CD14-positive monocyte (primary cell): ENCODE data around the gene FMO3. TPM values are rescaled to one million over a fixed set of nuclear protein-coding genes. Genes with fewer than 3 reads are reported as not detected.

Source experiments
- DNase-seq, 3 donors: peaks; one replicate each; pipeline ENCODE4 v3.0.0-alpha.2; 2011 to 2022
- H2AFZ ChIP-seq: 2 replicates; pipeline ENCODE4 v1.6.0; 2012; ENCODE audit warnings: mild to moderate bottlenecking, low read depth, low read length, inconsistent platforms; ENCODE audit not compliant: insufficient read depth, poor library complexity, severe bottlenecking
- H3K27ac ChIP-seq, 2 donors: 1 replicate in 1 of 2; 2 replicates in 1 of 2; pipeline ENCODE4 v1.5.1; 2012 to 2013; ENCODE audit warnings: low read length in 2 of 2, control low read depth in 1 of 2, inconsistent platforms in 1 of 2, low read depth in 1 of 2, mild to moderate bottlenecking in 1 of 2
- H3K27me3 ChIP-seq, 2 donors: one replicate each; pipeline versions ENCODE4 v1.6.0 to v1.6.1; 2011 to 2013; ENCODE audit warnings: low read length in 2 of 2; ENCODE audit not compliant: control insufficient read depth in 2 of 2, insufficient read depth in 2 of 2
- H3K36me3 ChIP-seq, 2 donors: replicated peaks in 1 of 2; 1 replicate in 1 of 2; 2 replicates in 1 of 2; pipeline versions ENCODE4 v1.5.1 to v1.6.1; 2012 to 2013; ENCODE audit warnings: low read length in 2 of 2, control low read depth in 1 of 2, inconsistent platforms in 1 of 2, mild to moderate bottlenecking in 1 of 2; ENCODE audit not compliant: insufficient read depth in 2 of 2, control insufficient read depth in 1 of 2
- H3K4me1 ChIP-seq, 2 donors: 1 replicate in 1 of 2; 2 replicates in 1 of 2; pipeline versions ENCODE4 v1.5.1 to v1.6.1; 2012 to 2013; ENCODE audit warnings: low read length in 2 of 2, control low read depth in 1 of 2, inconsistent platforms in 1 of 2, mild to moderate bottlenecking in 1 of 2, moderate library complexity in 1 of 2; ENCODE audit not compliant: insufficient read depth in 2 of 2, control insufficient read depth in 1 of 2
- H3K4me2 ChIP-seq: replicated peaks from 2 replicates; pipeline ENCODE3; 2012; ENCODE audit warnings: low read length, moderate library complexity, mild to moderate bottlenecking; ENCODE audit not compliant: poor library complexity, severe bottlenecking; ENCODE audit errors: extremely low read depth
- H3K4me3 ChIP-seq, 3 experiments: fragments of 200-600 bp in 1 of 3; sonication (generic) in 1 of 3; replicated peaks in 1 of 3; 1 replicate in 2 of 3; 2 replicates in 1 of 3; pipeline ENCODE4 v1.5.1; 2011 to 2013; ENCODE audit warnings: low read length in 3 of 3, mild to moderate bottlenecking in 3 of 3, control low read depth in 2 of 3, low read depth in 2 of 3, inconsistent platforms in 1 of 3, moderate library complexity in 1 of 3
- H3K79me2 ChIP-seq: 2 replicates; pipeline ENCODE4 v1.6.0; 2012; ENCODE audit warnings: mild to moderate bottlenecking, control low read depth, inconsistent platforms, low read length, moderate library complexity; ENCODE audit not compliant: insufficient read depth
- H3K9ac ChIP-seq: 2 replicates; pipeline ENCODE4 v1.6.0; 2017; ENCODE audit warnings: low read length, mild to moderate bottlenecking; ENCODE audit not compliant: insufficient read depth, poor library complexity, severe bottlenecking
- H3K9me3 ChIP-seq, 2 donors: replicated peaks in 1 of 2; 1 replicate in 1 of 2; 2 replicates in 1 of 2; pipeline versions ENCODE4 v1.5.1 to v1.6.1; 2012 to 2013; ENCODE audit warnings: low read length in 2 of 2, control low read depth in 1 of 2; ENCODE audit not compliant: control insufficient read depth in 1 of 2, insufficient read depth in 1 of 2
- H4K20me1 ChIP-seq: 2 replicates; pipeline ENCODE4 v1.6.0; 2012; ENCODE audit warnings: mild to moderate bottlenecking, low read length, control low read depth, moderate library complexity; ENCODE audit not compliant: insufficient read depth
- H3K27ac Mint-ChIP-seq, 7 donors: one replicate each; pipeline ENCODE4 v1.8.0; 2020; ENCODE audit warnings: mild to moderate bottlenecking in 7 of 7, mixed read lengths in 7 of 7, moderate library complexity in 6 of 7, inconsistent platforms in 2 of 7
- H3K27me3 Mint-ChIP-seq, 3 donors: one replicate each; pipeline ENCODE4 v1.8.0; 2021 to 2022; ENCODE audit warnings: low read depth in 3 of 3, mild to moderate bottlenecking in 3 of 3, mixed read lengths in 3 of 3, moderate library complexity in 3 of 3, inconsistent platforms in 1 of 3
- H3K36me3 Mint-ChIP-seq, 2 donors: one replicate each; pipeline ENCODE4 v1.8.0; 2020; ENCODE audit warnings: mixed read lengths in 2 of 2, inconsistent platforms in 1 of 2, mild to moderate bottlenecking in 1 of 2
- H3K4me1 Mint-ChIP-seq: one replicate; pipeline ENCODE4 v1.8.0; 2020; ENCODE audit warnings: mild to moderate bottlenecking, mixed read lengths
- H3K4me3 Mint-ChIP-seq, 2 donors: one replicate each; pipeline ENCODE4 v1.8.0; 2020; ENCODE audit warnings: mild to moderate bottlenecking in 2 of 2, mixed read lengths in 2 of 2, moderate library complexity in 1 of 2
- H3K9me3 Mint-ChIP-seq, 7 donors: one replicate each; pipeline ENCODE4 v1.8.0; 2020 to 2022; ENCODE audit warnings: mixed read lengths in 7 of 7, mild to moderate bottlenecking in 6 of 7, moderate library complexity in 6 of 7, inconsistent platforms in 2 of 7
- WGBS: methylation state at CpG from one replicate; pipeline ENCODE4 v1.1.5; 2013; ENCODE audit warnings: missing lambda C conversion rate; ENCODE audit not compliant: insufficient coverage; 5-methylcytosine and 5-hydroxymethylcytosine counted together
- intact Hi-C, 2 donors: fragments of 100-400 bp; cut with micrococcal nuclease; formaldehyde crosslinking; loops; one replicate each; pipeline versions ENCODE4 v1.15.0 to v1.15.1; 2023
- polyA plus RNA-seq, 3 donors: library from polyadenylated mRNA; depleted of rRNA in 1 of 3; unstranded in 2 of 3; stranded (reverse) in 1 of 3; fragments of 300-500 nt in 2 of 3; fragments of >200 nt in 1 of 3; fragmentation: Illumina TruSeq in 2 of 3; gene quantifications; 1 replicate in 2 of 3; 2 replicates in 1 of 3; pipeline ENCODE4 v1.2.3, GENCODE V29; 2012 to 2021
- TF ChIP-seq, protein P1 (sequence below): fragments of 200-600 bp; IDR thresholded peaks from one replicate; pipeline ENCODE4 v1.8.0; 2022; ENCODE audit warnings: antibody characterized with exemption, mild to moderate bottlenecking

Gene FMO3
- polyA plus RNA-seq, 3 donors: not detected

GRCh38 chr1:171119648-171120047, 28.9 kb downstream of the FMO3 start:
- no peaks in the 10 kb centered on the region for H3K79me2 ChIP-seq
- H3K9me3 Mint-ChIP-seq: peaks cover 0 to 7% (median 0%) of the 10 kb centered on the region in 7 donors
- H3K4me3 Mint-ChIP-seq: no peak overlapping the region
- no peak for DNase-seq
- H3K36me3 ChIP-seq: no peaks in the 10 kb centered on the region
- no peaks in the 10 kb centered on the region for H3K4me1 ChIP-seq
- H2AFZ ChIP-seq: no peak overlapping the region
- peaks cover 0 to 2% (median 0%) of the 10 kb centered on the region in 3 donors for H3K27me3 Mint-ChIP-seq
- TF ChIP-seq, protein P1, sequence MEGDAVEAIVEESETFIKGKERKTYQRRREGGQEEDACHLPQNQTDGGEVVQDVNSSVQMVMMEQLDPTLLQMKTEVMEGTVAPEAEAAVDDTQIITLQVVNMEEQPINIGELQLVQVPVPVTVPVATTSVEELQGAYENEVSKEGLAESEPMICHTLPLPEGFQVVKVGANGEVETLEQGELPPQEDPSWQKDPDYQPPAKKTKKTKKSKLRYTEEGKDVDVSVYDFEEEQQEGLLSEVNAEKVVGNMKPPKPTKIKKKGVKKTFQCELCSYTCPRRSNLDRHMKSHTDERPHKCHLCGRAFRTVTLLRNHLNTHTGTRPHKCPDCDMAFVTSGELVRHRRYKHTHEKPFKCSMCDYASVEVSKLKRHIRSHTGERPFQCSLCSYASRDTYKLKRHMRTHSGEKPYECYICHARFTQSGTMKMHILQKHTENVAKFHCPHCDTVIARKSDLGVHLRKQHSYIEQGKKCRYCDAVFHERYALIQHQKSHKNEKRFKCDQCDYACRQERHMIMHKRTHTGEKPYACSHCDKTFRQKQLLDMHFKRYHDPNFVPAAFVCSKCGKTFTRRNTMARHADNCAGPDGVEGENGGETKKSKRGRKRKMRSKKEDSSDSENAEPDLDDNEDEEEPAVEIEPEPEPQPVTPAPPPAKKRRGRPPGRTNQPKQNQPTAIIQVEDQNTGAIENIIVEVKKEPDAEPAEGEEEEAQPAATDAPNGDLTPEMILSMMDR: no peak
- H4K20me1 ChIP-seq: no peaks in the 10 kb centered on the region
- intact Hi-C loops: no loop called here
- no peak overlapping the region for H3K27ac Mint-ChIP-seq
- no peak overlapping the region for H3K4me3 ChIP-seq
- no peak overlapping the region for H3K9ac ChIP-seq
- no peaks in the 10 kb centered on the region for H3K4me1 Mint-ChIP-seq
- H3K4me2 ChIP-seq: no peak overlapping the region
- WGBS: no CpG with 5 or more reads among the region's 2 CpGs
- H3K27me3 ChIP-seq: no peaks in the 10 kb centered on the region
- no peak overlapping the region for H3K27ac ChIP-seq
- no peaks in the 10 kb centered on the region for H3K36me3 Mint-ChIP-seq
- H3K9me3 ChIP-seq: no peaks in the 10 kb centered on the region

- Mint-ChIP-seq H3K36me3 (no peaks in the 10 kb centered on the region), H3K27ac (no peak overlapping the region), H3K9me3 (peaks cover 0 to 4% (median 1%) of the 10 kb centered on the region in 7 donors), H3K4me1 (no peaks in the 10 kb centered on the region), H3K4me3 (no peak overlapping the region), H3K27me3 (peaks cover 0 to 2% (median 0%) of the 10 kb centered on the region in 3 donors)
- no peaks in the 10 kb centered on the region for H3K27me3 ChIP-seq
- intact Hi-C loops: no loop called here
- H3K79me2 ChIP-seq: no peaks in the 10 kb centered on the region
- no peak overlapping the region for H3K4me2 ChIP-seq
- H2AFZ ChIP-seq: no peak overlapping the region
- no peak overlapping the region for H3K27ac ChIP-seq
- no peak for DNase-seq
- peaks cover 4% of the 10 kb centered on the region in 2 donors for H3K9me3 ChIP-seq
- TF ChIP-seq, protein P1: no peak
- H3K9ac ChIP-seq: no peak overlapping the region
- no peak overlapping the region for H3K4me3 ChIP-seq
- no peaks in the 10 kb centered on the region for H4K20me1 ChIP-seq
- H3K36me3 ChIP-seq: no peaks in the 10 kb centered on the region
- H3K4me1 ChIP-seq: no peaks in the 10 kb centered on the region
These were observed 31.6 kb downstream of the FMO3 start for GRCh38 chr1:171122299-171122698.
